ENCODE results near the gene MRPS5. TPM values are rescaled to one million over a fixed set of nuclear protein-coding genes. Genes with fewer than 3 reads are reported as not detected.
"Not testable (repeated sequence)": the region's sequence is repeated elsewhere in the genome, so short reads cannot be mapped to it uniquely, and the experiment has no call there.

The MRPS5 gene
- 34.4 and 48.2 TPM in 2 replicates for total RNA-seq

GRCh38 chr2:95121407-95122196 lies at the start of gene MRPS5:
Gene MRPS5, minus strand, starts transcription at chr2:95121808. Its CDS starts 17 bp downstream, at chr2:95121791.
- DNase-seq (ENCODE audit: low read depth in 2 of 2) = peak; percentile 75 to 77

GRCh38 chr2:95166065-95166763 lies 44.6 kb upstream of the MRPS5 start:
- no peak for DNase-seq (ENCODE audit: low read depth in 2 of 2)

- peak; percentile 98 for DNase-seq (ENCODE audit: low read depth in 2 of 2)
Measured at GRCh38 chr2:95165371-95166064, 43.9 kb upstream of the MRPS5 start, which contains the start of gene ZNF2. Gene ZNF2, plus strand, starts transcription at chr2:95165809. Its CDS starts 10,418 bp downstream, at chr2:95176227.

- no peak for DNase-seq (ENCODE audit: low read depth in 2 of 2)
Measured at GRCh38 chr2:95165030-95165370, 43.4 kb upstream of the MRPS5 start.

- peak; percentile 74 to 80 for DNase-seq (ENCODE audit: low read depth in 2 of 2)
Measured at GRCh38 chr2:95159690-95160449, 38.3 kb upstream of the MRPS5 start, which contains the start of gene ZNF514. Gene ZNF514, minus strand, starts transcription at chr2:95159848. Its CDS starts 6,595 bp downstream, at chr2:95153253.

GRCh38 chr2:95158891-95159619 lies 37.4 kb upstream of the MRPS5 start:
- DNase-seq (ENCODE audit: low read depth in 2 of 2) = peak; percentile 46 to 55

GRCh38 chr2:95158441-95158840 lies 36.8 kb upstream of the MRPS5 start:
- no peak for DNase-seq (ENCODE audit: low read depth in 2 of 2)

GRCh38 chr2:95149397-95149984 lies 27.9 kb upstream of the MRPS5 start:
- no peak for DNase-seq (ENCODE audit: low read depth in 2 of 2)

GRCh38 chr2:95143838-95144237 lies 22.2 kb upstream of the MRPS5 start:
- DNase-seq (ENCODE audit: low read depth in 2 of 2) = no peak

GRCh38 chr2:95138702-95139101 lies 17.1 kb upstream of the MRPS5 start:
- DNase-seq (ENCODE audit: low read depth in 2 of 2) = no peak

- DNase-seq (ENCODE audit: low read depth in 2 of 2) = no peak
Measured at GRCh38 chr2:95122197-95122551, 566 bp upstream of the MRPS5 start.

- DNase-seq (ENCODE audit: low read depth in 2 of 2) = no peak
Measured at GRCh38 chr2:95121093-95121406, 558 bp downstream of the MRPS5 start.

- DNase-seq (ENCODE audit: low read depth in 2 of 2) = peak; percentile 70 to 83
Measured at GRCh38 chr2:95115418-95115817, 6.2 kb downstream of the MRPS5 start.

- no peak for DNase-seq (ENCODE audit: low read depth in 2 of 2)
Measured at GRCh38 chr2:95113464-95113863, 8.1 kb downstream of the MRPS5 start.

- DNase-seq (ENCODE audit: low read depth in 2 of 2) = no peak
Measured at GRCh38 chr2:95110395-95110794, 11.2 kb downstream of the MRPS5 start.

GRCh38 chr2:95109260-95109659 lies 12.3 kb downstream of the MRPS5 start:
- no peak for DNase-seq (ENCODE audit: low read depth in 2 of 2)

- no peak for DNase-seq (ENCODE audit: low read depth in 2 of 2)
Measured at GRCh38 chr2:95106081-95106480, 15.5 kb downstream of the MRPS5 start.

- no peak for DNase-seq (ENCODE audit: low read depth in 2 of 2)
Measured at GRCh38 chr2:95104606-95105005, 17.0 kb downstream of the MRPS5 start.

- no peak for DNase-seq (ENCODE audit: low read depth in 2 of 2)
Measured at GRCh38 chr2:95099910-95100309, 21.7 kb downstream of the MRPS5 start.

- not testable (repeated sequence) for DNase-seq (ENCODE audit: low read depth in 2 of 2)
Measured at GRCh38 chr2:95098273-95098672, 23.3 kb downstream of the MRPS5 start.
